Keratinocyte (primary cell): Measurements from ENCODE around the gene TPCN1. TPM values are rescaled to one million over a fixed set of nuclear protein-coding genes. Genes with fewer than 3 reads are reported as not detected.

Source experiments
- DNase-seq: peaks from one replicate; pipeline ENCODE4 v3.0.0-alpha.2; 2011; ENCODE audit warnings: low read depth, missing footprints, low spot score
- FAIRE-seq: peaks from 2 replicates; lab custom pipeline; 2011; peaks lifted over from hg19 to GRCh38; lab: Jason Lieb, UNC
- H2AFZ ChIP-seq: 2 replicates; pipeline ENCODE4 v1.6.0; 2012; ENCODE audit warnings: low read length, control low read depth, inconsistent platforms; ENCODE audit not compliant: control insufficient read depth
- H3K27ac ChIP-seq: 2 replicates; pipeline ENCODE4 v1.5.1; 2011; ENCODE audit warnings: low read length; ENCODE audit not compliant: control insufficient read depth, insufficient read depth
- H3K27me3 ChIP-seq: 3 replicates; pipeline ENCODE4 v1.6.0; 2011; ENCODE audit warnings: low read length; ENCODE audit not compliant: control insufficient read depth, insufficient read depth; ENCODE audit errors: extremely low read depth
- H3K36me3 ChIP-seq, 2 experiments: 2 replicates in 1 of 2; 3 replicates in 1 of 2; pipeline ENCODE4 v1.5.1; 2011; ENCODE audit warnings: low read length in 2 of 2, mild to moderate bottlenecking in 1 of 2; ENCODE audit not compliant: control insufficient read depth in 2 of 2, insufficient read depth in 2 of 2; ENCODE audit errors: extremely low read depth in 1 of 2
- H3K4me1 ChIP-seq: 3 replicates; pipeline ENCODE4 v1.5.1; 2011; ENCODE audit warnings: low read length; ENCODE audit not compliant: control insufficient read depth, insufficient read depth; ENCODE audit errors: extremely low read depth
- H3K4me2 ChIP-seq: 3 replicates; pipeline ENCODE4 v1.6.0; 2011; ENCODE audit warnings: low read depth, low read length; ENCODE audit not compliant: control insufficient read depth, insufficient read depth; ENCODE audit errors: extremely low read depth
- H3K4me3 ChIP-seq, 3 experiments: fragments of 200-600 bp in 1 of 3; sonication (generic) in 1 of 3; 2 replicates in 2 of 3; 3 replicates in 1 of 3; pipeline ENCODE4 v1.5.1; 2011 to 2016; ENCODE audit warnings: low read length in 3 of 3, mild to moderate bottlenecking in 3 of 3, control low read depth in 2 of 3, inconsistent platforms in 1 of 3, low read depth in 1 of 3, mixed read lengths in 1 of 3, mixed run types in 1 of 3, moderate library complexity in 1 of 3; ENCODE audit not compliant: control insufficient read depth in 2 of 3, insufficient read depth in 2 of 3; ENCODE audit errors: extremely low read depth in 1 of 3
- H3K79me2 ChIP-seq: 2 replicates; pipeline ENCODE4 v1.6.0; 2012; ENCODE audit warnings: low read length; ENCODE audit not compliant: control insufficient read depth, insufficient read depth
- H3K9ac ChIP-seq: 3 replicates; pipeline ENCODE4 v1.6.0; 2011; ENCODE audit warnings: low read length; ENCODE audit not compliant: control insufficient read depth, insufficient read depth; ENCODE audit errors: extremely low read depth
- H3K9me1 ChIP-seq: 3 replicates; pipeline ENCODE4 v1.6.0; 2011; ENCODE audit warnings: low read length; ENCODE audit not compliant: control insufficient read depth, insufficient read depth; ENCODE audit errors: extremely low read depth
- H3K9me3 ChIP-seq: 2 replicates; pipeline ENCODE4 v1.5.1; 2012; ENCODE audit warnings: low read depth, low read length; ENCODE audit not compliant: control insufficient read depth
- H4K20me1 ChIP-seq: 3 replicates; pipeline ENCODE4 v1.6.0; 2011; ENCODE audit warnings: low read length; ENCODE audit not compliant: control insufficient read depth, insufficient read depth; ENCODE audit errors: extremely low read depth
- EZH2 ChIP-seq: IDR thresholded peaks from one replicate; pipeline ENCODE4 v1.6.1; 2012; ENCODE audit warnings: inconsistent platforms, mild to moderate bottlenecking, low read length, moderate library complexity
- dilution Hi-C: fragments of 300-500 bp; cut with MboI; formaldehyde crosslinking; loops from one replicate; pipeline ENCODE4 v1.7.0; 2020; ENCODE audit warnings: low sequenced_read_pairs; ENCODE audit not compliant: extremely low pct_ligation_motif_present
- polyA plus RNA-seq, 5 experiments: library from polyadenylated mRNA; depleted of rRNA in 3 of 5; stranded (reverse) in 3 of 5; stranded (forward) in 1 of 5; unstranded in 1 of 5; fragments of >200 nt; gene quantifications; 1 replicate in 1 of 5; 2 replicates in 3 of 5; 3 replicates in 1 of 5; pipeline versions ENCODE4 v1.2.1 to v1.2.3, GENCODE V29; 2011 to 2012; ENCODE audit warnings: missing spikeins in 2 of 5, low read depth in 1 of 5, low replicate concordance in 1 of 5
- TF ChIP-seq, protein P1 (sequence below), 3 experiments: IDR thresholded peaks in 1 of 3; conservative IDR thresholded peaks in 1 of 3; optimal IDR thresholded peaks in 1 of 3; 2 replicates in 2 of 3; 3 replicates in 1 of 3; pipeline versions ENCODE3 to v1.5.1; 2011; ENCODE audit warnings: low read length in 3 of 3, mild to moderate bottlenecking in 3 of 3, moderate library complexity in 2 of 3, control low read depth in 1 of 3, inconsistent platforms in 1 of 3; ENCODE audit not compliant: insufficient read depth in 2 of 3; ENCODE audit errors: extremely low read depth in 1 of 3

TPCN1 gene
- polyA plus RNA-seq, 1 donor (not counting 4 experiments of a cell fraction or from before 2014, with no cell fraction given), result 6.8 TPM

DNA sequence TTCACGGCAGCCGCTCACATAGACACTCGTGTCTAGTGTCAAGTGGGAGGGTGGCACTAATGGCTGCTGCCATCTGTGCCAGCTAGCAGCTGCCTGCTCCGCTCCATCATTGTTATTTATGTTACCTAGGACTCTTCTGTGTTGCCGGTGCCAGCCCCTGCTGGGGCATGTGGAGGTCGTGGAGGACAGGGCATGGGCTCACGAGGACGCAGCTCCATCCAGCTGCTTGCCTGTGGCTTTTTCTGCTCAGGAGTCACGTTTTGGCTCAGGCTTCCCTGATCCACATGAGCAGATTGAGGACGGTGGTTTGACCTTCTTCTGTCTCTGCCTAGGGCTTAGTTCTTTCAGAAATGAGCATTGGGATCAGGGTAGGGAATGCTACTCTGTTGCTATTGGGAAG is 31.2 kb downstream of the TPCN1 start:
- H3K79me2 ChIP-seq, result no peaks in the 10 kb centered on the region
- H3K4me3 ChIP-seq, result no peak overlapping the region
- H3K36me3 ChIP-seq, result peaks cover 0 to 1% of the 10 kb centered on the region in 2 experiments
- H3K27me3 ChIP-seq, result no peaks in the 10 kb centered on the region
- H3K9me3 ChIP-seq, result no peaks in the 10 kb centered on the region
- no peak overlapping the region for H2AFZ ChIP-seq
- H3K9me1 ChIP-seq, result no peaks in the 10 kb centered on the region
- no peak overlapping the region for H3K4me2 ChIP-seq
- dilution Hi-C loops, result no loop called here
- no peak for DNase-seq
- FAIRE-seq, result no peak
- TF ChIP-seq, protein P1, sequence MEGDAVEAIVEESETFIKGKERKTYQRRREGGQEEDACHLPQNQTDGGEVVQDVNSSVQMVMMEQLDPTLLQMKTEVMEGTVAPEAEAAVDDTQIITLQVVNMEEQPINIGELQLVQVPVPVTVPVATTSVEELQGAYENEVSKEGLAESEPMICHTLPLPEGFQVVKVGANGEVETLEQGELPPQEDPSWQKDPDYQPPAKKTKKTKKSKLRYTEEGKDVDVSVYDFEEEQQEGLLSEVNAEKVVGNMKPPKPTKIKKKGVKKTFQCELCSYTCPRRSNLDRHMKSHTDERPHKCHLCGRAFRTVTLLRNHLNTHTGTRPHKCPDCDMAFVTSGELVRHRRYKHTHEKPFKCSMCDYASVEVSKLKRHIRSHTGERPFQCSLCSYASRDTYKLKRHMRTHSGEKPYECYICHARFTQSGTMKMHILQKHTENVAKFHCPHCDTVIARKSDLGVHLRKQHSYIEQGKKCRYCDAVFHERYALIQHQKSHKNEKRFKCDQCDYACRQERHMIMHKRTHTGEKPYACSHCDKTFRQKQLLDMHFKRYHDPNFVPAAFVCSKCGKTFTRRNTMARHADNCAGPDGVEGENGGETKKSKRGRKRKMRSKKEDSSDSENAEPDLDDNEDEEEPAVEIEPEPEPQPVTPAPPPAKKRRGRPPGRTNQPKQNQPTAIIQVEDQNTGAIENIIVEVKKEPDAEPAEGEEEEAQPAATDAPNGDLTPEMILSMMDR (optimal IDR thresholded peaks at IDR 0.05 in 1 of 3, IDR thresholded peaks at IDR 0.05 in 1 of 3, conservative IDR thresholded peaks at IDR 0.05 in 1 of 3; ENCODE audit: extremely low read depth in 1 of 3, insufficient read depth in 2 of 3, low read length in 3 of 3), result no peak
- TF ChIP-seq EZH2, result no peak
- H4K20me1 ChIP-seq, result no peaks in the 10 kb centered on the region
- H3K27ac ChIP-seq, result no peak overlapping the region
- no peaks in the 10 kb centered on the region for H3K4me1 ChIP-seq
- H3K9ac ChIP-seq, result no peak overlapping the region

DNA sequence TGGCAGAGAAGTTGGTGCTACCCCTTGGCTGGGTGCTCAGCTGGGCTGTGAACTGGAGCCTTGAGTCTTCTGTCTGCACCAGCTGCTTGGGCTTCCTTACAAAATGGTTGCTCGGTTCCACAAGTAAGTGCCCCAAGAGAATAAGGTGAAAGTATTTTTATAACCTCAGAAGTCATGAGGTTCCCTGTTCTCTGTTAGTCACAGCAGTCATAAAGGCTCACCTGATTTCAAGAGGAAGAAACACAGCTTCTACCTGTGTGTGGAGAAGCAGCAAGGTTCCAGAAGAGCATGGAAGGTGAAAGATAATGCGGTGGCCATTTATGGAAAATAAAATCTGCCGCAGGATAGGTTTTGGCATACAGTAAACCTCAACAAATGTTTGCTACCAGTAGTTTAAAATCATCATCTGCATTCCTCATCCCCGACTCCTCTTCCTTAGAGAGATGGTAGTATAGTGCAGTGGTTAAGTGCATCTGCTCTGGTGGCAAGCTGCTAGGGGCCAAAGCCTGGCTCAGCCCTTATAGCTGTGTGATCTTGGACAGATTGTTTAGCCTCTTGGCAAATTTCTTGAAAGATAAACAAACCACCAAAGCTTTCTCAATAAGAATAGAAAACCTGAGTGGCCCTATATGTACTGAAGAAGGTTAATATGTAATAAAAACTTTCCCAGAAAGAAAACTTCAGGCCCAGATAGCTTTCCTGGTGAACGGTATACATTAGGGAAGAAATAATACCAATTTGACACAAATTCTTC is 32.4 kb downstream of the TPCN1 start:
- Histone ChIP-seq H3K9me1 (no peaks in the 10 kb centered on the region), H4K20me1 (no peaks in the 10 kb centered on the region), H3K4me2 (no peak overlapping the region), H3K9ac (no peak overlapping the region), H3K27me3 (no peaks in the 10 kb centered on the region), H3K4me3 (no peak overlapping the region), H3K36me3 (peaks cover 0 to 1% of the 10 kb centered on the region in 2 experiments), H2AFZ (no peak overlapping the region), H3K79me2 (no peaks in the 10 kb centered on the region), H3K9me3 (no peaks in the 10 kb centered on the region), H3K27ac (no peak overlapping the region), H3K4me1 (no peaks in the 10 kb centered on the region)
- dilution Hi-C loops, result no loop called here
- TF ChIP-seq, protein P1 (optimal IDR thresholded peaks at IDR 0.05 in 1 of 3, IDR thresholded peaks at IDR 0.05 in 1 of 3, conservative IDR thresholded peaks at IDR 0.05 in 1 of 3; ENCODE audit: extremely low read depth in 1 of 3, insufficient read depth in 2 of 3, low read length in 3 of 3), result no peak
- no peak for TF ChIP-seq EZH2
- DNase-seq (no peak), FAIRE-seq (no peak)
